Measurements from ENCODE around the gene GPR75. TPM values are rescaled to one million over a fixed set of nuclear protein-coding genes. Genes with fewer than 3 reads are reported as not detected.

The GPR75 gene
- total and polyA plus RNA-seq, 2 of the 8 experiments (the other 6 are each of a cell fraction or from before 2014, with no cell fraction given): 3.5 to 4.3 TPM

- H4K8ac ChIP-seq (ENCODE audit: extremely low read depth, insufficient read depth, low read length): no peak overlapping the region
- no peak overlapping the region for H3K4ac ChIP-seq (replicated peaks; ENCODE audit: insufficient read length, low read depth, low read length)
- H4K91ac ChIP-seq (replicated peaks; ENCODE audit: insufficient read length, low read length): no peak overlapping the region
- H3K23me2 ChIP-seq (ENCODE audit: low read depth, low read length): no peaks in the 10 kb centered on the region
- H3K36me3 ChIP-seq (ENCODE audit: control insufficient read depth in 2 of 4, insufficient read depth in 4 of 4, low read length in 3 of 4): peaks cover 0 to 59% (median 22%) of the 10 kb centered on the region in 4 experiments; a peak in 7 of 8 replicates
- H2BK20ac ChIP-seq (ENCODE audit: low read length): no peak overlapping the region
- H3K4me2 ChIP-seq (ENCODE audit: insufficient read depth in 1 of 2, low read depth in 2 of 2, low read length in 2 of 2): no peak overlapping the region
- H3K23ac ChIP-seq (ENCODE audit: insufficient read length): no peak overlapping the region
- POLR2A ChIA-PET (ENCODE audit: partially characterized antibody): interaction anchor here (0.6 to 0.7 kb wide), 2 partner anchors 8 to 1268 kb away, joined by 3 read pairs; no protein-coding TSS in a partner anchor
- no peaks in the 10 kb centered on the region for H3K27me3 ChIP-seq (replicated peaks in 1 of 4; ENCODE audit: control insufficient read depth in 3 of 4, extremely low read depth in 1 of 4, insufficient read depth in 3 of 4, low read length in 3 of 4)
- no peak overlapping the region for H2BK120ac ChIP-seq (replicated peaks; ENCODE audit: low read depth, low read length)
- no peak overlapping the region for H2BK12ac ChIP-seq (ENCODE audit: low read depth, low read length)
- 0% methylated on average over 1 of the region's 1 CpG; no CpG with 5 or more reads in 1 of the 2 experiments for WGBS, 2 experiments (ENCODE audit: extremely low coverage in 1 of 2, insufficient coverage in 1 of 2, insufficient read length in 1 of 2, insufficient replicate concordance in 2 of 2, low coverage in 1 of 2, low lambda C conversion rate in 2 of 2, missing lambda C conversion rate in 1 of 2)
- no peak overlapping the region for H2BK15ac ChIP-seq (ENCODE audit: low read length)
- no peaks in the 10 kb centered on the region for H4K20me1 ChIP-seq (replicated peaks in 1 of 2; ENCODE audit: control insufficient read depth in 1 of 2, insufficient read depth in 2 of 2, low read length in 2 of 2)
- H3K18ac ChIP-seq (ENCODE audit: extremely low read depth, low read length): no peak overlapping the region
- no peaks in the 10 kb centered on the region for H3K9me3 ChIP-seq (ENCODE audit: insufficient read depth in 2 of 2, low read depth in 1 of 2, low read length in 1 of 2)
- H3K4me1 ChIP-seq (replicated peaks in 1 of 4; ENCODE audit: control insufficient read depth in 3 of 4, insufficient read depth in 4 of 4, low read length in 3 of 4): no peaks in the 10 kb centered on the region
- FAIRE-seq (no peak), DNase-seq (ENCODE audit: low read depth in 1 of 2, low spot score in 2 of 2) (no peak)
- CTCF ChIA-PET (ENCODE audit: partially characterized antibody): interaction anchor here (0.6 kb wide), 1 partner anchor 142 kb away, joined by 3 read pairs; no protein-coding TSS in a partner anchor
- H3K9ac ChIP-seq (replicated peaks in 1 of 4; ENCODE audit: extremely low read depth in 1 of 4, low read depth in 3 of 4, low read length in 3 of 4): no peak overlapping the region
- no peak overlapping the region for H2BK5ac ChIP-seq (ENCODE audit: low read depth, low read length)
- no peaks in the 10 kb centered on the region for H3K79me2 ChIP-seq (ENCODE audit: control insufficient read depth in 1 of 2, insufficient read depth in 2 of 2, low read length in 2 of 2)
- H4K5ac ChIP-seq (ENCODE audit: insufficient read length, low read depth, low read length): no peak overlapping the region
- no peak overlapping the region for H2AFZ ChIP-seq (ENCODE audit: low read length)
- no peaks in the 10 kb centered on the region for H3K79me1 ChIP-seq (ENCODE audit: low read depth, low read length)
- H3K56ac ChIP-seq (replicated peaks; ENCODE audit: insufficient read length, low read depth, low read length): no peak overlapping the region
- no peak overlapping the region for H3K14ac ChIP-seq (ENCODE audit: insufficient read length)
- no peak overlapping the region for H2AK5ac ChIP-seq (ENCODE audit: low read depth, low read length)
- no peak overlapping the region for H3K4me3 ChIP-seq (ENCODE audit: extremely low read depth in 1 of 4, insufficient read depth in 2 of 4, low read depth in 3 of 4, low read length in 4 of 4)
- no peak overlapping the region for H3K27ac ChIP-seq (ENCODE audit: low read depth, low read length)
- TF ChIP-seq CBX5 (IDR thresholded peaks at IDR 0.05; ENCODE audit: low read depth, low read length) (no peak), SIRT6 (IDR thresholded peaks at IDR 0.05; ENCODE audit: low read length) (no peak), GABPA (IDR thresholded peaks at IDR 0.05; ENCODE audit: borderline replicate concordance, insufficient read depth, low read length) (no peak), POLR2AphosphoS5 (IDR thresholded peaks at IDR 0.05; ENCODE audit: low read depth, low read length) (no peak), RBBP5 (IDR thresholded peaks at IDR 0.05; ENCODE audit: borderline replicate concordance, low read depth, low read length) (no peak), HDAC6 (IDR thresholded peaks at IDR 0.05; ENCODE audit: low read depth, low read length) (no peak), PHF8 (conservative IDR thresholded peaks at IDR 0.05; ENCODE audit: low read depth, low read length) (no peak), RNF2 (IDR thresholded peaks at IDR 0.05; ENCODE audit: borderline replicate concordance, low read depth, low read length, missing control alignments, poor library complexity, severe bottlenecking) (no peak), JUN (IDR thresholded peaks at IDR 0.05; ENCODE audit: low read depth, low read length) (no peak), YY1 (IDR thresholded peaks at IDR 0.05; ENCODE audit: low read depth, low read length) (no peak), SIX5 (IDR thresholded peaks at IDR 0.05; ENCODE audit: low read depth, low read length) (no peak)
- TF ChIP-seq, protein P1, sequence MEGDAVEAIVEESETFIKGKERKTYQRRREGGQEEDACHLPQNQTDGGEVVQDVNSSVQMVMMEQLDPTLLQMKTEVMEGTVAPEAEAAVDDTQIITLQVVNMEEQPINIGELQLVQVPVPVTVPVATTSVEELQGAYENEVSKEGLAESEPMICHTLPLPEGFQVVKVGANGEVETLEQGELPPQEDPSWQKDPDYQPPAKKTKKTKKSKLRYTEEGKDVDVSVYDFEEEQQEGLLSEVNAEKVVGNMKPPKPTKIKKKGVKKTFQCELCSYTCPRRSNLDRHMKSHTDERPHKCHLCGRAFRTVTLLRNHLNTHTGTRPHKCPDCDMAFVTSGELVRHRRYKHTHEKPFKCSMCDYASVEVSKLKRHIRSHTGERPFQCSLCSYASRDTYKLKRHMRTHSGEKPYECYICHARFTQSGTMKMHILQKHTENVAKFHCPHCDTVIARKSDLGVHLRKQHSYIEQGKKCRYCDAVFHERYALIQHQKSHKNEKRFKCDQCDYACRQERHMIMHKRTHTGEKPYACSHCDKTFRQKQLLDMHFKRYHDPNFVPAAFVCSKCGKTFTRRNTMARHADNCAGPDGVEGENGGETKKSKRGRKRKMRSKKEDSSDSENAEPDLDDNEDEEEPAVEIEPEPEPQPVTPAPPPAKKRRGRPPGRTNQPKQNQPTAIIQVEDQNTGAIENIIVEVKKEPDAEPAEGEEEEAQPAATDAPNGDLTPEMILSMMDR (IDR thresholded peaks at IDR 0.05; ENCODE audit: control extremely low read depth in 1 of 3, insufficient read depth in 1 of 3, low read depth in 1 of 3, low read length in 3 of 3): no peak
Observed at GRCh38 chr2:53877112-53877511, 17.3 kb upstream of the GPR75 start.

Data from H1 (cell line).